ENCODE results near the gene TRPT1. TPM values are rescaled to one million over a fixed set of nuclear protein-coding genes. Genes with fewer than 3 reads are reported as not detected.

Gene TRPT1
- total RNA-seq, 4 donors from 2014 or later = 41.4 to 59.9 (median 50.3) TPM

DNA sequence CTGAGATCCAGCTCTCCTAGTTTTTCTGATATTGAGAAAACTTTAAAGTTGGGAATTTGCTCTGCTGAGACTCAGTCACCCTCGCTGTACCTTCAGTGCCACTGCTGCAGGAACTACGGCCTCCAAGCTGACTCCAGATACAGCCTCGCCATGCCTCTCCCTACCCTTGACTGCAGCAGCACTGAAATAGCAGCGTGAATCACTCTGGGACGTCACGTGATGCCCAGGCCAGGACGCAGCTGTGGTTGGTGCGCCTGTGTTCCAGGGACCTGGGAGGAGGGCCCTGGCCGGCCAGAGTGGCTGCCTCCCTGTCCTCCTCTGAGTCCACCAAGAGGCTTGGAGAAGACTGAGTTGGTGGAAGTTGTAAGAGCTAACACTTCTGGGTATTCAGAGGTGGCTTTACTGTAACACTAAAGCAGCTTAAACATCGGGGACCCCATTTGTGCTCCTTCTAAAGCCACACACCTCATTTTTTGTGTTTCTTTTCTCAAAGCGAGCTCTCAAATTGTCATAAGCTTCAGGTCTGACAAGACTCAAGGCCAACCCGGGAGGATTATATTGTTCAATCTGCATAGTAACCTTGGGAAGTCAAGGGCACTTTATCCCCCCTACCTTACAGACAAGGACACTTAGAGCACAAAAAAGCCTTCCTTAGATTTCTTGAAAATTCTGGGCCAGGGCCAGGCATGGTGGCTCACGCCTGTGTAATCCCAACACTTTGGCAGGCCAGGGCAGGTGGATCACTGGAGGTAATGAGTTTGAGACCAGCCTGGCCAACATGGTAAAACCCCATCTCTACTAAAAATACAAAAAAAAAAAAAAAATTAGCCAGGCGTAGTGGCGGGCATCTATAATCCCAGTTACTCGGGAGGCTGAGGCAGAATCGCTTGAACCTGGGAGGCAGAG is 44.2 kb downstream of the TRPT1 start:
- Histone ChIP-seq H3K4me3 (peak overlapping the region in 1 of 2 donors; percentile 16), H3K4me1 (peaks cover 2 to 53% (median 28%) of the 10 kb centered on the region in 3 donors), H3K27ac (peak overlapping the region; percentile 57 to 84 (median 82)), H3K9me3 (no peaks in the 10 kb centered on the region), H3K27me3 (no peaks in the 10 kb centered on the region), H3K36me3 (no peaks in the 10 kb centered on the region)
- ATAC-seq = peak; percentile 61
- TF ChIP-seq POLR2A (IDR thresholded peaks at IDR 0.05) (peak; percentile 48 to 64), EP300 (IDR thresholded peaks at IDR 0.05) (no peak), POLR2AphosphoS5 (IDR thresholded peaks at IDR 0.05) (peak; percentile 91), CTCF (IDR thresholded peaks at IDR 0.05) (no peak)
- 48 to 57% methylated on average over 5 to 8 of the region's 17 CpGs for WGBS, 2 donors (ENCODE audit: low coverage in 1 of 2)

DNA sequence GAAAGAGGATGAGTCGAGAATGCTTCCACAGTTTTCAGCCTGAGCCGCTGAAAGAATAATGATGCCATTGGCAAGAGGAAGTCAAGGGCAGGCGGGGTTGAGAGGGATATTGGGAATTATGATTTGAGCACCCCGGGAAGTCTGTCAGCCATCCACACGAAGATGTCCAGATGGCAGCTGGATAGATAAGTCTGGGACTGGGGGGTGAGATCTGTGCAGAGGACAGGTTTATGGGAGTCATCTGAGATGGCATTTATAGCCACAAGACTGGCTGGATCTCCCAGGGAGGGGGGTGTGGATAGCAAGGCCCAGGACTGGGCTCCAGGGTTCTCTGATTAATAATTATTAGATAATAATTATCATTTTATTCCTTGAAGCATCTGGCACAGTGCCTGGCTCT is 45.1 kb downstream of the TRPT1 start:
- H3K27me3 ChIP-seq = no peaks in the 10 kb centered on the region
- peaks cover 2 to 53% (median 28%) of the 10 kb centered on the region in 3 donors for H3K4me1 ChIP-seq
- WGBS, 2 donors (ENCODE audit: low coverage in 1 of 2) = 36% methylated on average over 5 of the region's 5 CpGs; no CpG with 5 or more reads in 1 of the 2 donors
- no peaks in the 10 kb centered on the region for H3K9me3 ChIP-seq
- no peaks in the 10 kb centered on the region for H3K36me3 ChIP-seq
- ATAC-seq = no peak
- peak overlapping the region; percentile 48 to 84 (median 82) for H3K27ac ChIP-seq
- no peak overlapping the region for H3K4me3 ChIP-seq
- TF ChIP-seq POLR2A (IDR thresholded peaks at IDR 0.05) (no peak), CTCF (IDR thresholded peaks at IDR 0.05) (no peak), POLR2AphosphoS5 (IDR thresholded peaks at IDR 0.05) (no peak), EP300 (IDR thresholded peaks at IDR 0.05) (no peak)

GRCh38 chr11:64178951-64179639 is 46.9 kb downstream of the TRPT1 start:
- ATAC-seq = no peak

GRCh38 chr11:64178203-64178602 is 47.8 kb downstream of the TRPT1 start:
- no peaks in the 10 kb centered on the region for H3K9me3 ChIP-seq
- no peak for ATAC-seq
- peaks cover 2 to 33% (median 16%) of the 10 kb centered on the region in 3 donors for H3K4me1 ChIP-seq
- H3K27ac ChIP-seq = no peak overlapping the region
- TF ChIP-seq EP300 (IDR thresholded peaks at IDR 0.05) (no peak), POLR2AphosphoS5 (IDR thresholded peaks at IDR 0.05) (no peak), CTCF (IDR thresholded peaks at IDR 0.05) (no peak), POLR2A (IDR thresholded peaks at IDR 0.05) (no peak)
- WGBS, 2 donors (ENCODE audit: low coverage in 1 of 2) = 69 to 100% methylated on average over 1 of the region's 1 CpG
- H3K27me3 ChIP-seq = no peaks in the 10 kb centered on the region
- H3K36me3 ChIP-seq = no peaks in the 10 kb centered on the region
- no peak overlapping the region for H3K4me3 ChIP-seq

More at GRCh38 chr11:64178951-64179639, 46.9 kb downstream of the TRPT1 start:
- Histone ChIP-seq H3K27ac (no peak overlapping the region), H3K4me1 (peaks cover 2 to 42% (median 25%) of the 10 kb centered on the region in 3 donors), H3K4me3 (no peak overlapping the region), H3K27me3 (no peaks in the 10 kb centered on the region), H3K36me3 (no peaks in the 10 kb centered on the region), H3K9me3 (no peaks in the 10 kb centered on the region)
- TF ChIP-seq POLR2AphosphoS5 (IDR thresholded peaks at IDR 0.05) (no peak), POLR2A (IDR thresholded peaks at IDR 0.05) (no peak), CTCF (IDR thresholded peaks at IDR 0.05) (no peak), EP300 (IDR thresholded peaks at IDR 0.05) (no peak)
- 88 to 93% methylated on average over 6 to 12 of the region's 12 CpGs for WGBS, 2 donors (ENCODE audit: low coverage in 1 of 2)
